Gastrocnemius medialis (tissue), 4 donors: Measurements from ENCODE around the gene ETHE1.

ENCODE experiments used
- POLR2A ChIP-seq, 2 donors: fragments of 450-650 bp; IDR thresholded peaks; one replicate each; pipeline ENCODE4 v1.6.1; 2017; ENCODE audit warnings: antibody characterized with exemption in 2 of 2, mild to moderate bottlenecking in 2 of 2, moderate library complexity in 2 of 2
- TF ChIP-seq, protein P1 (sequence below), 5 experiments: fragments of 450-650 bp in 3 of 5; fragments of 200-600 bp in 2 of 5; sonication (generic) in 2 of 5; IDR thresholded peaks in 4 of 5; conservative IDR thresholded peaks in 1 of 5; 1 replicate in 4 of 5; 2 replicates in 1 of 5; pipeline ENCODE4 v1.5.1; 2016 to 2019; ENCODE audit warnings: antibody characterized with exemption in 5 of 5, mild to moderate bottlenecking in 3 of 5, moderate library complexity in 3 of 5

DNA sequence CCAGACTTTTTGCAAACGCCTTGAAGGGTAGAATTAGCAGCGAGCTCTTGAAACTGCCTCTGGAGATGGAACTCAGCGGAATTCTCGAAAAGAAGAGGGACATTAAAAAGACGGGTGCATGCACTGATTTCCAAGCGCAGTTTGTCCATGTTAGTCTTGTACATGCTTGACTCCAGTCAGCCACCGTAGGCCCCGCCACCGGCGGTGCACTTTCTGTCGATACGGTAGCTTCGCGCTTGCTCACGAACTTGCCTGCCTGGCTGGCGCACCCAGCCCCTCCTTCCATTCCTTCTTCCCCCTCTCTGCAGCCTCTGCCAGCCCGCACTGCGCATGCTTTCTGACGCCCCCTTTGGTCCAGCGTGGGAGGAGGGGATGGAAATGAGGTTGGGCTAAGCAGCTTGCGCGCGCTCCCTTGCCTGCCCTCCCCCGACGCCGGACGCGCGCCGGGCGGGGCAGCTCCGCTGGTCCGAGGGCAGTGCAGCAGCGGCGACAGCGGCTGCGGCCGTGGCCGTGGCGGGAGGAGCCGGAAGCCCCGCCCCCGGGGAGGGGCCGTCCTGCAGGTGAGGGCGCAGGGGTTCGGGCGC lies 6.1 kb upstream of the ETHE1 start, which contains the start of gene ZNF575:
- TF ChIP-seq POLR2A (IDR thresholded peaks at IDR 0.05), result no peak
- TF ChIP-seq, protein P1, sequence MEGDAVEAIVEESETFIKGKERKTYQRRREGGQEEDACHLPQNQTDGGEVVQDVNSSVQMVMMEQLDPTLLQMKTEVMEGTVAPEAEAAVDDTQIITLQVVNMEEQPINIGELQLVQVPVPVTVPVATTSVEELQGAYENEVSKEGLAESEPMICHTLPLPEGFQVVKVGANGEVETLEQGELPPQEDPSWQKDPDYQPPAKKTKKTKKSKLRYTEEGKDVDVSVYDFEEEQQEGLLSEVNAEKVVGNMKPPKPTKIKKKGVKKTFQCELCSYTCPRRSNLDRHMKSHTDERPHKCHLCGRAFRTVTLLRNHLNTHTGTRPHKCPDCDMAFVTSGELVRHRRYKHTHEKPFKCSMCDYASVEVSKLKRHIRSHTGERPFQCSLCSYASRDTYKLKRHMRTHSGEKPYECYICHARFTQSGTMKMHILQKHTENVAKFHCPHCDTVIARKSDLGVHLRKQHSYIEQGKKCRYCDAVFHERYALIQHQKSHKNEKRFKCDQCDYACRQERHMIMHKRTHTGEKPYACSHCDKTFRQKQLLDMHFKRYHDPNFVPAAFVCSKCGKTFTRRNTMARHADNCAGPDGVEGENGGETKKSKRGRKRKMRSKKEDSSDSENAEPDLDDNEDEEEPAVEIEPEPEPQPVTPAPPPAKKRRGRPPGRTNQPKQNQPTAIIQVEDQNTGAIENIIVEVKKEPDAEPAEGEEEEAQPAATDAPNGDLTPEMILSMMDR (IDR thresholded peaks at IDR 0.05 in 4 of 5, conservative IDR thresholded peaks at IDR 0.05 in 1 of 5), result peak in 1 of 5 experiments; percentile 30
